GM19193 (cell line): ENCODE results near the gene SYNJ2BP.

Experiments used
- POLR2A ChIP-seq: IDR thresholded peaks from 4 replicates; pipeline ENCODE4 v1.6.1; 2011; ENCODE audit not compliant: insufficient read depth, insufficient read length; ENCODE audit errors: extremely low read depth

The SYNJ2BP gene

GRCh38 chr14:70397746-70398145, 19.1 kb downstream of the SYNJ2BP start:
- TF ChIP-seq POLR2A = no peak

GRCh38 chr14:70394674-70395306, 22.1 kb downstream of the SYNJ2BP start:
- TF ChIP-seq POLR2A = no peak

GRCh38 chr14:70392676-70393075, 24.2 kb downstream of the SYNJ2BP start:
- TF ChIP-seq POLR2A = no peak

GRCh38 chr14:70391493-70392391, 25.1 kb downstream of the SYNJ2BP start:
- no peak for TF ChIP-seq POLR2A

GRCh38 chr14:70382536-70382935, 34.4 kb downstream of the SYNJ2BP start:
- no peak for TF ChIP-seq POLR2A

GRCh38 chr14:70380824-70381223, 36.1 kb downstream of the SYNJ2BP start:
- TF ChIP-seq POLR2A = no peak

- no peak for TF ChIP-seq POLR2A
Observed at GRCh38 chr14:70378696-70379095, 38.2 kb downstream of the SYNJ2BP start.
